Endothelial cell (in vitro differentiated cells): ENCODE results near the gene ELP2. TPM values are rescaled to one million over a fixed set of nuclear protein-coding genes. Genes with fewer than 3 reads are reported as not detected.
"Not testable (repeated sequence)": the region's sequence is repeated elsewhere in the genome, so short reads cannot be mapped to it uniquely, and the experiment has no call there.

Experiments used
- DNase-seq: peaks from one replicate; pipeline ENCODE4 v3.0.0; 2021; ENCODE audit warnings: low spot score
- H3K27ac Mint-ChIP-seq: one replicate; pipeline ENCODE4 v1.8.0; 2021; ENCODE audit warnings: mixed read lengths, inconsistent platforms; ENCODE audit not compliant: unreplicated experiment
- H3K27me3 Mint-ChIP-seq: one replicate; pipeline ENCODE4 v1.8.0; 2021; ENCODE audit warnings: mild to moderate bottlenecking, moderate library complexity, mixed read lengths, inconsistent platforms; ENCODE audit not compliant: unreplicated experiment
- H3K36me3 Mint-ChIP-seq: one replicate; pipeline ENCODE4 v1.8.0; 2021; ENCODE audit warnings: mild to moderate bottlenecking, low read depth, mixed read lengths, inconsistent platforms; ENCODE audit not compliant: unreplicated experiment
- H3K4me1 Mint-ChIP-seq: one replicate; pipeline ENCODE4 v1.8.0; 2021; ENCODE audit warnings: mild to moderate bottlenecking, mixed read lengths, inconsistent platforms; ENCODE audit not compliant: unreplicated experiment
- H3K4me3 Mint-ChIP-seq: one replicate; pipeline ENCODE4 v1.8.0; 2021; ENCODE audit warnings: mild to moderate bottlenecking, mixed read lengths, inconsistent platforms; ENCODE audit not compliant: unreplicated experiment
- H3K9me3 Mint-ChIP-seq: one replicate; pipeline ENCODE4 v1.8.0; 2021; ENCODE audit warnings: mixed read lengths, inconsistent platforms; ENCODE audit not compliant: unreplicated experiment
- CTCF ChIP-seq: fragments of 200-600 bp; sonication (generic); IDR thresholded peaks from one replicate; pipeline ENCODE4 v1.5.0; 2021; ENCODE audit warnings: antibody characterized with exemption; ENCODE audit not compliant: unreplicated experiment
- total RNA-seq: library from RNA; stranded (reverse); fragmentation: NEBNext Ultra II Directional; extraction: Animal tissue kit (Norgen Biotek cat#: 25700); gene quantifications from one replicate; pipeline ENCODE4 v1.2.1, GENCODE V29; 2021; ENCODE audit not compliant: unreplicated experiment

The ELP2 gene
- total RNA-seq, 1 donor from 2014 or later: 90.5 TPM

- H3K4me1 Mint-ChIP-seq: no peaks in the 10 kb centered on the region
- H3K4me3 Mint-ChIP-seq: no peak overlapping the region
- no peak for TF ChIP-seq CTCF
- peaks cover 46% of the 10 kb centered on the region for H3K36me3 Mint-ChIP-seq
- peaks cover 2% of the 10 kb centered on the region for H3K27me3 Mint-ChIP-seq
- no peaks in the 10 kb centered on the region for H3K9me3 Mint-ChIP-seq
- no peak overlapping the region for H3K27ac Mint-ChIP-seq
- DNase-seq: no peak
Measured at GRCh38 chr18:36114738-36115137, 15.0 kb upstream of the ELP2 start.

- H3K4me1 Mint-ChIP-seq, H3K9me3 Mint-ChIP-seq, H3K4me3 Mint-ChIP-seq, H3K27me3 Mint-ChIP-seq, DNase-seq, H3K27ac Mint-ChIP-seq: not testable (repeated sequence)
- peaks cover 35% of the 10 kb centered on the region for H3K36me3 Mint-ChIP-seq
Measured at GRCh38 chr18:36116771-36117170, 12.9 kb upstream of the ELP2 start.

GRCh38 chr18:36120297-36120696 is 9.4 kb upstream of the ELP2 start:
- TF ChIP-seq CTCF: no peak
- H3K27me3 Mint-ChIP-seq: no peaks in the 10 kb centered on the region
- H3K36me3 Mint-ChIP-seq: peaks cover 26% of the 10 kb centered on the region
- no peak overlapping the region for H3K27ac Mint-ChIP-seq
- H3K9me3 Mint-ChIP-seq: no peaks in the 10 kb centered on the region
- no peaks in the 10 kb centered on the region for H3K4me1 Mint-ChIP-seq
- H3K4me3 Mint-ChIP-seq: no peak overlapping the region
- DNase-seq: no peak

GRCh38 chr18:36124841-36125240 is 4.9 kb upstream of the ELP2 start:
- Mint-ChIP-seq H3K9me3 (no peaks in the 10 kb centered on the region), H3K4me1 (peaks cover 11% of the 10 kb centered on the region), H3K36me3 (peaks cover 17% of the 10 kb centered on the region), H3K27me3 (peaks cover 7% of the 10 kb centered on the region), H3K4me3 (no peak overlapping the region), H3K27ac (no peak overlapping the region)
- TF ChIP-seq CTCF: no peak
- DNase-seq: no peak

- H3K4me1 Mint-ChIP-seq: peaks cover 19% of the 10 kb centered on the region
- no peak for DNase-seq
- H3K27ac Mint-ChIP-seq: no peak overlapping the region
- no peak overlapping the region for H3K4me3 Mint-ChIP-seq
- TF ChIP-seq CTCF: no peak
- H3K27me3 Mint-ChIP-seq: peaks cover 7% of the 10 kb centered on the region
- H3K36me3 Mint-ChIP-seq: peaks cover 17% of the 10 kb centered on the region
- no peaks in the 10 kb centered on the region for H3K9me3 Mint-ChIP-seq
Measured at GRCh38 chr18:36126668-36127067, 3.0 kb upstream of the ELP2 start.
